ENCODE measurements around the gene P2RY14. TPM values are rescaled to one million over a fixed set of nuclear protein-coding genes. Genes with fewer than 3 reads are reported as not detected.
A peak's percentile ranks its signal among the peaks of the same experiment; 100 is the strongest.

Gene P2RY14
- total and polyA plus RNA-seq, 5 donors from 2014 or later = 0.28 to 1.2 (median 0.91) TPM; not detected in 1

GRCh38 chr3:151213151-151213550, 65.2 kb downstream of the P2RY14 start:
- Mint-ChIP-seq H3K27ac (no peak overlapping the region), H3K9me3 (no peaks in the 10 kb centered on the region), H3K4me3 (no peak overlapping the region), H3K27me3 (peaks cover 4% of the 10 kb centered on the region), H3K4me1 (peaks cover 6 to 31% (median 16%) of the 10 kb centered on the region in 4 donors), H3K36me3 (no peaks in the 10 kb centered on the region)
- no peaks in the 10 kb centered on the region for H3K36me3 ChIP-seq (ENCODE audit: control insufficient read depth, insufficient read depth, low read length)
- no peaks in the 10 kb centered on the region for H3K27me3 ChIP-seq (ENCODE audit: control insufficient read depth, insufficient read depth, low read length)
- H3K4me3 ChIP-seq (ENCODE audit: low read depth, low read length) = no peak overlapping the region
- DNase-seq (no peak), ATAC-seq (ENCODE audit: low read depth in 2 of 2) (no peak)
- no peak overlapping the region for H3K27ac ChIP-seq (ENCODE audit: insufficient read depth, low read length, poor library complexity, severe bottlenecking)
- peaks cover 4% of the 10 kb centered on the region for H3K4me1 ChIP-seq (ENCODE audit: control insufficient read depth, insufficient read depth, low read length, poor library complexity, severe bottlenecking)
- H3K9me3 ChIP-seq (ENCODE audit: control insufficient read depth in 2 of 2, low read length in 2 of 2) = no peaks in the 10 kb centered on the region

- Histone ChIP-seq H3K27ac (ENCODE audit: insufficient read depth, low read length, poor library complexity, severe bottlenecking) (no peak overlapping the region), H3K36me3 (ENCODE audit: control insufficient read depth, insufficient read depth, low read length) (no peaks in the 10 kb centered on the region), H3K27me3 (ENCODE audit: control insufficient read depth, insufficient read depth, low read length) (no peaks in the 10 kb centered on the region), H3K9me3 (ENCODE audit: control insufficient read depth in 2 of 2, low read length in 2 of 2) (no peaks in the 10 kb centered on the region), H3K4me3 (ENCODE audit: low read depth, low read length) (peak overlapping the region; percentile 17), H3K4me1 (ENCODE audit: control insufficient read depth, insufficient read depth, low read length, poor library complexity, severe bottlenecking) (peaks cover 15% of the 10 kb centered on the region)
- H3K4me3 Mint-ChIP-seq = peak overlapping the region in 1 of 4 donors; percentile 51
- peak in 1 of 2 donors; percentile 41 for ATAC-seq (ENCODE audit: low read depth in 2 of 2)
- H3K4me1 Mint-ChIP-seq = peaks cover 6 to 42% (median 23%) of the 10 kb centered on the region in 4 donors
- peak in 1 of 3 donors; percentile 50 for DNase-seq
- no peaks in the 10 kb centered on the region for H3K36me3 Mint-ChIP-seq
- peaks cover 5% of the 10 kb centered on the region for H3K27me3 Mint-ChIP-seq
- H3K9me3 Mint-ChIP-seq = no peaks in the 10 kb centered on the region
- H3K27ac Mint-ChIP-seq = peak overlapping the region; percentile 72 to 89 (median 85)
Observed at GRCh38 chr3:151210676-151211381, 67.5 kb downstream of the P2RY14 start.

- peak overlapping the region; percentile 13 to 21 (median 14) for H3K4me3 Mint-ChIP-seq
- peak overlapping the region; percentile 16 for H3K27ac ChIP-seq (ENCODE audit: insufficient read depth, low read length, poor library complexity, severe bottlenecking)
- H3K4me1 Mint-ChIP-seq = peaks cover 6 to 52% (median 24%) of the 10 kb centered on the region in 4 donors
- DNase-seq = peak in 2 of 3 donors; percentile 53 to 84
- no peaks in the 10 kb centered on the region for H3K9me3 ChIP-seq (ENCODE audit: control insufficient read depth in 2 of 2, low read length in 2 of 2)
- H3K36me3 Mint-ChIP-seq = no peaks in the 10 kb centered on the region
- peak; percentile 70 to 84 for ATAC-seq (ENCODE audit: low read depth in 2 of 2)
- H3K36me3 ChIP-seq (ENCODE audit: control insufficient read depth, insufficient read depth, low read length) = no peaks in the 10 kb centered on the region
- H3K27me3 ChIP-seq (ENCODE audit: control insufficient read depth, insufficient read depth, low read length) = no peaks in the 10 kb centered on the region
- no peaks in the 10 kb centered on the region for H3K9me3 Mint-ChIP-seq
- H3K4me1 ChIP-seq (ENCODE audit: control insufficient read depth, insufficient read depth, low read length, poor library complexity, severe bottlenecking) = peaks cover 24% of the 10 kb centered on the region
- peaks cover 5% of the 10 kb centered on the region for H3K27me3 Mint-ChIP-seq
- peak overlapping the region in 2 of 3 donors; percentile 9 to 85 for H3K27ac Mint-ChIP-seq
- H3K4me3 ChIP-seq (ENCODE audit: low read depth, low read length) = no peak overlapping the region
Observed at GRCh38 chr3:151209654-151210053, 68.7 kb downstream of the P2RY14 start.

- peak in 1 of 3 donors; percentile 70 for DNase-seq
- peak overlapping the region in 2 of 4 donors; percentile 2 to 29 for H3K4me3 Mint-ChIP-seq
- H3K4me1 Mint-ChIP-seq = peaks cover 11 to 79% (median 37%) of the 10 kb centered on the region in 4 donors
- H3K27me3 ChIP-seq (ENCODE audit: control insufficient read depth, insufficient read depth, low read length) = no peaks in the 10 kb centered on the region
- peak overlapping the region in 1 of 3 donors; percentile 57 for H3K27ac Mint-ChIP-seq
- peaks cover 8% of the 10 kb centered on the region for H3K27me3 Mint-ChIP-seq
- peaks cover 0 to under 1% (median 0%) of the 10 kb centered on the region in 7 donors for H3K9me3 Mint-ChIP-seq
- no peaks in the 10 kb centered on the region for H3K36me3 Mint-ChIP-seq
- ATAC-seq (ENCODE audit: low read depth in 2 of 2) = no peak
- no peaks in the 10 kb centered on the region for H3K36me3 ChIP-seq (ENCODE audit: control insufficient read depth, insufficient read depth, low read length)
- no peak overlapping the region for H3K27ac ChIP-seq (ENCODE audit: insufficient read depth, low read length, poor library complexity, severe bottlenecking)
- H3K4me1 ChIP-seq (ENCODE audit: control insufficient read depth, insufficient read depth, low read length, poor library complexity, severe bottlenecking) = peaks cover 45% of the 10 kb centered on the region
- H3K9me3 ChIP-seq (ENCODE audit: control insufficient read depth in 2 of 2, low read length in 2 of 2) = no peaks in the 10 kb centered on the region
- H3K4me3 ChIP-seq (ENCODE audit: low read depth, low read length) = peak overlapping the region; percentile 49
Observed at GRCh38 chr3:151206201-151206600, 72.1 kb downstream of the P2RY14 start.

- H3K27ac ChIP-seq (ENCODE audit: insufficient read depth, low read length, poor library complexity, severe bottlenecking) = no peak overlapping the region
- ATAC-seq (ENCODE audit: low read depth in 2 of 2) (no peak), DNase-seq (no peak)
- peak overlapping the region; percentile 55 for H3K4me3 ChIP-seq (ENCODE audit: low read depth, low read length)
- Mint-ChIP-seq H3K4me1 (peaks cover 17 to 78% (median 35%) of the 10 kb centered on the region in 4 donors), H3K27ac (peak overlapping the region in 2 of 3 donors; percentile 64 to 73), H3K9me3 (peaks cover 0 to 1% (median 0%) of the 10 kb centered on the region in 7 donors), H3K4me3 (peak overlapping the region in 2 of 4 donors; percentile 0 to 46), H3K27me3 (peaks cover 8% of the 10 kb centered on the region), H3K36me3 (no peaks in the 10 kb centered on the region)
- no peaks in the 10 kb centered on the region for H3K27me3 ChIP-seq (ENCODE audit: control insufficient read depth, insufficient read depth, low read length)
- no peaks in the 10 kb centered on the region for H3K36me3 ChIP-seq (ENCODE audit: control insufficient read depth, insufficient read depth, low read length)
- H3K9me3 ChIP-seq (ENCODE audit: control insufficient read depth in 2 of 2, low read length in 2 of 2) = no peaks in the 10 kb centered on the region
- peaks cover 50% of the 10 kb centered on the region for H3K4me1 ChIP-seq (ENCODE audit: control insufficient read depth, insufficient read depth, low read length, poor library complexity, severe bottlenecking)
Observed at GRCh38 chr3:151205482-151205881, 72.9 kb downstream of the P2RY14 start.

GRCh38 chr3:151204530-151205402, 73.6 kb downstream of the P2RY14 start:
- Histone ChIP-seq H3K9me3 (ENCODE audit: control insufficient read depth in 2 of 2, low read length in 2 of 2) (no peaks in the 10 kb centered on the region), H3K4me1 (ENCODE audit: control insufficient read depth, insufficient read depth, low read length, poor library complexity, severe bottlenecking) (peaks cover 57% of the 10 kb centered on the region), H3K36me3 (ENCODE audit: control insufficient read depth, insufficient read depth, low read length) (no peaks in the 10 kb centered on the region), H3K27ac (ENCODE audit: insufficient read depth, low read length, poor library complexity, severe bottlenecking) (peak overlapping the region; percentile 72), H3K4me3 (ENCODE audit: low read depth, low read length) (peak overlapping the region; percentile 55), H3K27me3 (ENCODE audit: control insufficient read depth, insufficient read depth, low read length) (no peaks in the 10 kb centered on the region)
- Mint-ChIP-seq H3K36me3 (no peaks in the 10 kb centered on the region), H3K9me3 (peaks cover 0 to 1% (median 0%) of the 10 kb centered on the region in 7 donors), H3K27ac (peak overlapping the region; percentile 52 to 76 (median 64)), H3K4me1 (peaks cover 15 to 74% (median 33%) of the 10 kb centered on the region in 4 donors), H3K4me3 (peak overlapping the region; percentile 0 to 60 (median 7)), H3K27me3 (peaks cover 8% of the 10 kb centered on the region)
- peak in 1 of 3 donors; percentile 52 for DNase-seq
- no peak for ATAC-seq (ENCODE audit: low read depth in 2 of 2)

- ATAC-seq (ENCODE audit: low read depth in 2 of 2) = peak; percentile 78 to 81
- Mint-ChIP-seq H3K4me3 (peak within 1 kb of the TSS; percentile 63 to 94 (median 80)), H3K27ac (peak within 1 kb of the TSS; percentile 54 to 91 (median 73)), H3K27me3 (peaks cover 8% of the 10 kb centered on the region), H3K36me3 (no peaks in the 10 kb centered on the region), H3K9me3 (peaks cover 0 to 1% (median 0%) of the 10 kb centered on the region in 7 donors), H3K4me1 (peaks cover 6 to 72% (median 37%) of the 10 kb centered on the region in 4 donors)
- peaks cover 60% of the 10 kb centered on the region for H3K4me1 ChIP-seq (ENCODE audit: control insufficient read depth, insufficient read depth, low read length, poor library complexity, severe bottlenecking)
- peaks cover 4% of the 10 kb centered on the region for H3K36me3 ChIP-seq (ENCODE audit: control insufficient read depth, insufficient read depth, low read length)
- H3K9me3 ChIP-seq (ENCODE audit: control insufficient read depth in 2 of 2, low read length in 2 of 2) = no peaks in the 10 kb centered on the region
- H3K4me3 ChIP-seq (ENCODE audit: low read depth, low read length) = peak within 1 kb of the TSS; percentile 79
- H3K27me3 ChIP-seq (ENCODE audit: control insufficient read depth, insufficient read depth, low read length) = no peaks in the 10 kb centered on the region
- peak; percentile 34 to 88 (median 76) for DNase-seq
- peak within 1 kb of the TSS; percentile 72 for H3K27ac ChIP-seq (ENCODE audit: insufficient read depth, low read length, poor library complexity, severe bottlenecking)
Observed at GRCh38 chr3:151203051-151203420, 75.3 kb downstream of the P2RY14 start, which contains the start of gene GPR171. GPR171 (minus strand) TSS chr3:151203216; CDS start chr3:151199386, 3,830 bp downstream.
